GM23338 (cell line): Measurements from ENCODE around the gene SLC4A7. TPM values are rescaled to one million over a fixed set of nuclear protein-coding genes. Genes with fewer than 3 reads are reported as not detected.

Experiments
- ATAC-seq: fragments of 200-7000 bp; cut with Tn5 transposase; 3 replicates; pipeline ENCODE4 v1.9.1; 2020
- DNase-seq: peaks from one replicate; pipeline ENCODE4 v3.0.0-alpha.2; 2015; ENCODE audit warnings: low spot score
- H2AFZ ChIP-seq: fragments of 200-600 bp; sonication (generic); 2 replicates; pipeline ENCODE4 v1.8.0; 2016; ENCODE audit warnings: antibody characterized with exemption, mild to moderate bottlenecking, moderate library complexity
- H3F3A ChIP-seq: fragments of 200-600 bp; sonication (generic); replicated peaks from 2 replicates; pipeline ENCODE4 v1.8.0; 2017; ENCODE audit warnings: antibody characterized with exemption, mixed run types, low read depth
- H3K27ac ChIP-seq: fragments of 200-600 bp; sonication (generic); 2 replicates; pipeline ENCODE4 v1.6.1; 2016; ENCODE audit warnings: low read depth
- H3K27me3 ChIP-seq: fragments of 200-600 bp; sonication (generic); 2 replicates; pipeline ENCODE4 v1.8.0; 2016; ENCODE audit warnings: mild to moderate bottlenecking, mixed run types, moderate library complexity; ENCODE audit not compliant: insufficient read depth
- H3K36me3 ChIP-seq: fragments of 200-600 bp; sonication (generic); 2 replicates; pipeline ENCODE4 v1.8.0; 2016; ENCODE audit warnings: mild to moderate bottlenecking; ENCODE audit not compliant: insufficient read depth
- H3K4me1 ChIP-seq: fragments of 200-600 bp; sonication (generic); 2 replicates; pipeline ENCODE4 v1.8.0; 2016; ENCODE audit warnings: mild to moderate bottlenecking, moderate library complexity; ENCODE audit not compliant: insufficient read depth
- H3K4me2 ChIP-seq: fragments of 200-600 bp; sonication (generic); 2 replicates; pipeline ENCODE4 v1.7.1; 2017; ENCODE audit warnings: mixed run types
- H3K4me3 ChIP-seq: fragments of 200-600 bp; sonication (generic); 2 replicates; pipeline ENCODE4 v1.6.1; 2016; ENCODE audit warnings: mixed run types
- H3K79me2 ChIP-seq: fragments of 200-600 bp; sonication (generic); replicated peaks from 2 replicates; pipeline ENCODE4 v1.8.0; 2017; ENCODE audit warnings: mild to moderate bottlenecking; ENCODE audit not compliant: insufficient read depth
- H3K9me2 ChIP-seq: fragments of 200-600 bp; sonication (generic); 2 replicates; pipeline ENCODE4 v1.8.0; 2017; ENCODE audit not compliant: insufficient read depth
- H4K20me1 ChIP-seq: fragments of 200-600 bp; sonication (generic); replicated peaks from 2 replicates; pipeline ENCODE4 v1.8.0; 2017; ENCODE audit warnings: mild to moderate bottlenecking; ENCODE audit not compliant: insufficient read depth
- H3K27ac Mint-ChIP-seq: 2 replicates; pipeline ENCODE4 v1.8.0; 2020; ENCODE audit warnings: inconsistent platforms, mild to moderate bottlenecking, moderate library complexity, mixed read lengths
- H3K27me3 Mint-ChIP-seq: 3 replicates; pipeline ENCODE4 v1.8.0; 2022; ENCODE audit warnings: low read depth, mild to moderate bottlenecking, moderate library complexity, mixed read lengths, inconsistent platforms; ENCODE audit not compliant: insufficient read depth, poor library complexity
- H3K36me3 Mint-ChIP-seq: 3 replicates; pipeline ENCODE4 v1.8.0; 2021; ENCODE audit warnings: low read depth, mild to moderate bottlenecking, inconsistent platforms, moderate library complexity, mixed read lengths
- H3K4me1 Mint-ChIP-seq: 3 replicates; pipeline ENCODE4 v1.8.0; 2020; ENCODE audit warnings: mild to moderate bottlenecking, inconsistent platforms, mixed read lengths
- H3K4me3 Mint-ChIP-seq: 3 replicates; pipeline ENCODE4 v1.8.0; 2021; ENCODE audit warnings: moderate library complexity, mild to moderate bottlenecking, inconsistent platforms, mixed read lengths
- H3K9me3 Mint-ChIP-seq: 3 replicates; pipeline ENCODE4 v1.8.0; 2020; ENCODE audit warnings: moderate library complexity, mild to moderate bottlenecking, inconsistent platforms, mixed read lengths
- CREB1 ChIP-seq: fragments of 250-450 bp; sonication (Bioruptor Pico); IDR thresholded peaks from 2 replicates; pipeline ENCODE4 v1.5.0; 2020; ENCODE audit warnings: low read depth, mild to moderate bottlenecking, moderate library complexity
- CTCF ChIP-seq, 2 experiments: fragments of 200-600 bp in 1 of 2; sonication (generic) in 1 of 2; conservative IDR thresholded peaks; 2 replicates each; pipeline versions ENCODE4 v1.5.1 to v1.6.1; 2016 to 2017; ENCODE audit warnings: antibody characterized with exemption in 2 of 2, low read depth in 2 of 2, mild to moderate bottlenecking in 2 of 2, moderate library complexity in 1 of 2
- ETS1 ChIP-seq: IDR thresholded peaks from 2 replicates; pipeline ENCODE4 v1.6.1; 2016; ENCODE audit warnings: antibody characterized with exemption
- EZH2 ChIP-seq: fragments of 200-600 bp; sonication (generic); IDR thresholded peaks from one replicate; pipeline ENCODE4 v1.8.0; 2017; ENCODE audit warnings: antibody characterized with exemption, mild to moderate bottlenecking, low read depth; ENCODE audit not compliant: unreplicated experiment
- NANOG ChIP-seq: IDR thresholded peaks from 2 replicates; pipeline ENCODE4 v1.6.1; 2016; ENCODE audit warnings: antibody characterized with exemption, borderline replicate concordance
- POLR2AphosphoS5 ChIP-seq: IDR thresholded peaks from 2 replicates; pipeline ENCODE4 v1.6.1; 2016; ENCODE audit warnings: antibody characterized with exemption, low read depth
- REST ChIP-seq: IDR thresholded peaks from one replicate; pipeline ENCODE4 v1.6.1; 2018; ENCODE audit warnings: antibody characterized with exemption; ENCODE audit not compliant: unreplicated experiment
- STAT1 ChIP-seq: IDR thresholded peaks from one replicate; pipeline ENCODE4 v1.6.1; 2016; ENCODE audit warnings: antibody characterized with exemption; ENCODE audit not compliant: unreplicated experiment
- ZNF114 ChIP-seq: fragments of 250-450 bp; sonication (Bioruptor Pico); IDR thresholded peaks from 2 replicates; pipeline ENCODE4 v1.5.0; 2020; ENCODE audit warnings: mild to moderate bottlenecking, moderate library complexity
- ZNF331 ChIP-seq: fragments of 250-450 bp; sonication (Bioruptor Pico); IDR thresholded peaks from 2 replicates; pipeline ENCODE4 v1.5.0; 2020; ENCODE audit warnings: low read depth, mild to moderate bottlenecking, moderate library complexity
- ZNF462 ChIP-seq: fragments of 250-450 bp; sonication (Bioruptor Pico); IDR thresholded peaks from 2 replicates; pipeline ENCODE4 v1.5.0; 2020; ENCODE audit warnings: mild to moderate bottlenecking, moderate library complexity
- polyA plus RNA-seq: library from polyadenylated mRNA; unstranded; fragments of >200 nt; fragmentation: Nextera tagmentation; extraction: Ambion mirVana; gene quantifications from 2 replicates; pipeline ENCODE4 v1.2.1, GENCODE V29; 2016
- total RNA-seq: library from RNA; depleted of rRNA; stranded (reverse); fragments of >200 nt; shearing (Covaris generic); gene quantifications from 2 replicates; pipeline ENCODE4 v1.2.3, GENCODE V29; 2014

Gene SLC4A7
- total and polyA plus RNA-seq, 2 experiments from 2014 or later, result 44.4 to 101 TPM

- H3K36me3 Mint-ChIP-seq, result peaks cover 41% of the 10 kb centered on the region
- H3K27me3 ChIP-seq, result no peaks in the 10 kb centered on the region
- TF ChIP-seq STAT1, result no peak
- TF ChIP-seq ETS1, result no peak
- no peak for TF ChIP-seq EZH2
- no peak for TF ChIP-seq POLR2AphosphoS5
- no peak for TF ChIP-seq CTCF (conservative IDR thresholded peaks at IDR 0.05; ENCODE audit: low read depth in 2 of 2)
- no peak for TF ChIP-seq ZNF331 (CRISPR knock-in tag)
- no peak for TF ChIP-seq ZNF462
- TF ChIP-seq ZNF114, result no peak
- TF ChIP-seq NANOG, result no peak
- no peak for TF ChIP-seq REST
- no peak for TF ChIP-seq CREB1 (CRISPR knock-in tag)
These were observed 58.2 kb downstream of the SLC4A7 start for GRCh38 chr3:27425896-27426565.

More at GRCh38 chr3:27425896-27426565, 58.2 kb downstream of the SLC4A7 start:
- Histone ChIP-seq H3K4me1 (no peaks in the 10 kb centered on the region), H3K4me2 (no peak overlapping the region), H3K4me3 (no peak overlapping the region), H2AFZ (no peak overlapping the region), H3F3A (no peaks in the 10 kb centered on the region), H3K36me3 (peaks cover 6% of the 10 kb centered on the region; the same call in 1 of the 2 replicates), H4K20me1 (0 out of 2 replicates have a peak, but pooled peaks cover 5% of the 10 kb centered on the region), H3K27ac (no peak overlapping the region), H3K79me2 (0 out of 2 replicates have a peak, but pooled peaks cover 5% of the 10 kb centered on the region), H3K9me2 (no peaks in the 10 kb centered on the region; the same call in 1 of the 2 replicates)
- Mint-ChIP-seq H3K9me3 (no peaks in the 10 kb centered on the region), H3K27ac (no peak overlapping the region), H3K4me3 (no peak overlapping the region), H3K27me3 (peaks cover 1% of the 10 kb centered on the region), H3K4me1 (no peaks in the 10 kb centered on the region)
- no peak for ATAC-seq
- DNase-seq, result no peak
